ENCODE data around the gene SEC24B.

DNA sequence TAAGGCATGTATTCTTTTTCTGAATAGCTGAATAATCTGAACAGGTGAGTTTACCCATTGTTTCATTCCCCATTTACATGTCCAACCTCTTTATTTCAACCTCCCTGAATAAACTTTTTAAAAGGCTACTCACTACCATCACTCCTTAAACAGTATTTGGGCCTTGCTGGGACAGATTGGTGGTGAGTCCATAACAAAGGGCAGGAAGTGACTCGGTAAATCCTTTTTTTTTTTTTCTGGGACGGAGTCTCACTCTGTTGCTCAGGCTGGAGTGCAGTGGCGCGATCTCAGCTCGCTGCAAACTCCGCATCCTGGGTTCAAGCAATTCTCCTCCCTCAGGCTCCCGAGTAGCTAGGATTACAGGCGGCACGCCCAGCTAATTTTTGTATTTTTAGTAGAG lies 23.4 kb upstream of the SEC24B start:
- TF ChIP-seq, protein P1, sequence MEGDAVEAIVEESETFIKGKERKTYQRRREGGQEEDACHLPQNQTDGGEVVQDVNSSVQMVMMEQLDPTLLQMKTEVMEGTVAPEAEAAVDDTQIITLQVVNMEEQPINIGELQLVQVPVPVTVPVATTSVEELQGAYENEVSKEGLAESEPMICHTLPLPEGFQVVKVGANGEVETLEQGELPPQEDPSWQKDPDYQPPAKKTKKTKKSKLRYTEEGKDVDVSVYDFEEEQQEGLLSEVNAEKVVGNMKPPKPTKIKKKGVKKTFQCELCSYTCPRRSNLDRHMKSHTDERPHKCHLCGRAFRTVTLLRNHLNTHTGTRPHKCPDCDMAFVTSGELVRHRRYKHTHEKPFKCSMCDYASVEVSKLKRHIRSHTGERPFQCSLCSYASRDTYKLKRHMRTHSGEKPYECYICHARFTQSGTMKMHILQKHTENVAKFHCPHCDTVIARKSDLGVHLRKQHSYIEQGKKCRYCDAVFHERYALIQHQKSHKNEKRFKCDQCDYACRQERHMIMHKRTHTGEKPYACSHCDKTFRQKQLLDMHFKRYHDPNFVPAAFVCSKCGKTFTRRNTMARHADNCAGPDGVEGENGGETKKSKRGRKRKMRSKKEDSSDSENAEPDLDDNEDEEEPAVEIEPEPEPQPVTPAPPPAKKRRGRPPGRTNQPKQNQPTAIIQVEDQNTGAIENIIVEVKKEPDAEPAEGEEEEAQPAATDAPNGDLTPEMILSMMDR (IDR thresholded peaks at IDR 0.05; ENCODE audit: low read depth, low read length): no peak
- TF ChIP-seq EZH2phosphoT487 (IDR thresholded peaks at IDR 0.05; ENCODE audit: low read depth): no peak
